Body of pancreas (tissue), 4 donors: Measurements from ENCODE around the gene APOBEC3F. TPM values are rescaled to one million over a fixed set of nuclear protein-coding genes. Genes with fewer than 3 reads are reported as not detected.
"Not testable (repeated sequence)": the region's sequence is repeated elsewhere in the genome, so short reads cannot be mapped to it uniquely, and the experiment has no call there.

Experiments used
- ATAC-seq: fragments of 150-250 bp; one replicate; pipeline ENCODE4 v1.9.1; 2016
- DNase-seq, 4 donors: peaks; one replicate each; pipeline ENCODE4 v3.0.0-alpha.2; 2019
- H3K27ac ChIP-seq, 4 donors: fragments of 200-600 bp; sonication (generic); 1 replicate in 3 of 4; 2 replicates in 1 of 4; pipeline versions ENCODE4 v1.5.1 to v1.6.1; 2016 to 2019; ENCODE audit warnings: mild to moderate bottlenecking in 1 of 4, mixed read lengths in 1 of 4, moderate library complexity in 1 of 4
- H3K27me3 ChIP-seq, 2 donors: fragments of 200-600 bp; sonication (generic); one replicate each; pipeline ENCODE4 v1.6.0; 2016; ENCODE audit warnings: mild to moderate bottlenecking in 1 of 2
- H3K36me3 ChIP-seq, 2 donors: fragments of 200-600 bp; sonication (generic); replicated peaks in 1 of 2; 2 replicates each; pipeline ENCODE4 v1.5.1; 2016; ENCODE audit warnings: low read depth in 2 of 2; ENCODE audit not compliant: insufficient read depth in 1 of 2
- H3K4me1 ChIP-seq: fragments of 200-600 bp; sonication (generic); one replicate; pipeline ENCODE4 v1.6.0; 2016
- H3K4me3 ChIP-seq, 2 donors: fragments of 200-600 bp; sonication (generic); 1 replicate in 1 of 2; 2 replicates in 1 of 2; pipeline ENCODE4 v1.5.1; 2016 to 2019
- H3K9me3 ChIP-seq, 3 donors: fragments of 200-600 bp; sonication (generic); 1 replicate in 2 of 3; 2 replicates in 1 of 3; pipeline ENCODE4 v1.5.1; 2016
- CTCF ChIP-seq, 7 experiments: fragments of 450-650 bp in 4 of 7; fragments of 200-600 bp in 3 of 7; sonication (generic) in 3 of 7; IDR thresholded peaks; one replicate each; pipeline ENCODE4 v1.5.1; 2016 to 2019; ENCODE audit warnings: antibody characterized with exemption in 7 of 7
- POLR2A ChIP-seq, 3 donors: fragments of 450-650 bp; IDR thresholded peaks; one replicate each; pipeline ENCODE4 v1.6.1; 2016; ENCODE audit warnings: antibody characterized with exemption in 3 of 3, mild to moderate bottlenecking in 2 of 3
- WGBS, 2 donors: methylation state at CpG; one replicate each; pipeline ENCODE4 v1.1.5; 2017; 5-methylcytosine and 5-hydroxymethylcytosine counted together
- intact Hi-C: fragments of 100-400 bp; cut with DNase I; formaldehyde crosslinking; loops from one replicate; pipeline ENCODE4 v1.15.1; 2023
- total RNA-seq, 2 donors: library from RNA; depleted of rRNA; stranded (reverse); fragments of >200 nt; gene quantifications; one replicate each; pipeline ENCODE4 v1.1.0, GENCODE V29; 2016

The APOBEC3F gene
- total RNA-seq, 2 donors from 2014 or later, result 0.52 to 0.99 TPM

- 80 to 88% methylated on average over 7 of the region's 7 CpGs for WGBS, 2 donors
- no peaks in the 10 kb centered on the region for H3K4me1 ChIP-seq
- no peak overlapping the region for H3K27ac ChIP-seq
- intact Hi-C loops, result no loop called here
- H3K27me3 ChIP-seq, result no peaks in the 10 kb centered on the region
- no peak for DNase-seq
- H3K36me3 ChIP-seq, result no peaks in the 10 kb centered on the region
- TF ChIP-seq POLR2A (IDR thresholded peaks at IDR 0.05) (no peak), CTCF (IDR thresholded peaks at IDR 0.05) (no peak)
- ATAC-seq, result no peak
- no peaks in the 10 kb centered on the region for H3K9me3 ChIP-seq
- no peak overlapping the region for H3K4me3 ChIP-seq
Measured at GRCh38 chr22:39070186-39070585, 29.5 kb downstream of the APOBEC3F start.

GRCh38 chr22:39072581-39072981 lies 31.9 kb downstream of the APOBEC3F start:
- intact Hi-C loops, H3K36me3 ChIP-seq, H3K4me1 ChIP-seq, H3K4me3 ChIP-seq, H3K27me3 ChIP-seq, H3K9me3 ChIP-seq, DNase-seq, H3K27ac ChIP-seq, ATAC-seq: not testable (repeated sequence)
- WGBS, 2 donors, result 63 to 81% methylated on average over 6 to 7 of the region's 7 CpGs

DNA sequence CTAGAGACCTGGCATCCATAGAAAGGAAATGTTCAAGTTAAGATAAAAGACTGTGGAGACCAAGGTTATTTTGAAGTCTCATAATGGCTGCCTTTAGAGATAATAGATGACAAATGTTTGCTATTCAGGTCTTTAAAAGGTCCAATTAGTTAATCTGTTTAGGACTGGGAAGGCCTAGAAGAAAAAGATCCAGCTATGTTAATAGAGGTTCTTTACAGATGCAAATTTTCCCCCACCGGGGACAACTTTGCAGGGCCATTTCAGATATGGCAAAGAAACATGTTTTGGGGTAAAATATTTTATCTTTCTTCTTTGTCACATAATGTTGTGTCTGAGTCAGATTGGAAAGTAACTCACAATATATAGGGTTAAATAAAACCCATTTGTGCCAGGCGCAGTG lies 33.3 kb downstream of the APOBEC3F start:
- no peak for TF ChIP-seq POLR2A (IDR thresholded peaks at IDR 0.05)
- no peak for TF ChIP-seq CTCF (IDR thresholded peaks at IDR 0.05)
- Histone ChIP-seq H3K27me3 (no peaks in the 10 kb centered on the region), H3K4me1 (peaks cover 9% of the 10 kb centered on the region), H3K36me3 (no peaks in the 10 kb centered on the region), H3K9me3 (no peaks in the 10 kb centered on the region), H3K4me3 (no peak overlapping the region), H3K27ac (no peak overlapping the region)
- 46 to 47% methylated on average over 2 of the region's 2 CpGs for WGBS, 2 donors
- DNase-seq (no peak), ATAC-seq (no peak)
- intact Hi-C loops, result no loop called here

- H3K27ac ChIP-seq, ATAC-seq, H3K4me3 ChIP-seq, H3K9me3 ChIP-seq, H3K27me3 ChIP-seq, H3K4me1 ChIP-seq, DNase-seq, intact Hi-C loops, H3K36me3 ChIP-seq: not testable (repeated sequence)
- WGBS, 2 donors, result 38 to 66% methylated on average over 6 to 14 of the region's 24 CpGs
Measured at GRCh38 chr22:39076155-39077025, 35.7 kb downstream of the APOBEC3F start.

GRCh38 chr22:39077026-39077840 lies 36.6 kb downstream of the APOBEC3F start, which contains the start of gene APOBEC3G:
TSS of gene APOBEC3G (plus strand) at chr22:39077275. CDS start at chr22:39077362, 87 bp downstream.
- whole genome bisulfite sequencing, 2 donors, result 36 to 61% methylated on average over 2 to 13 of the region's 17 CpGs
- peak; percentile 83 for ATAC-seq
- H3K36me3 ChIP-seq, intact Hi-C loops, H3K9me3 ChIP-seq, H3K27me3 ChIP-seq, H3K4me1 ChIP-seq, H3K4me3 ChIP-seq: not testable (repeated sequence)
- DNase-seq, result peak in 3 of 4 donors; percentile 34 to 58 (median 38)
- TF ChIP-seq POLR2A (IDR thresholded peaks at IDR 0.05), result peak in 2 of 3 donors; percentile 54 to 65
- H3K27ac ChIP-seq, result peak within 1 kb of the TSS in 3 of 4 donors; percentile 55 to 62 (median 58)

DNA sequence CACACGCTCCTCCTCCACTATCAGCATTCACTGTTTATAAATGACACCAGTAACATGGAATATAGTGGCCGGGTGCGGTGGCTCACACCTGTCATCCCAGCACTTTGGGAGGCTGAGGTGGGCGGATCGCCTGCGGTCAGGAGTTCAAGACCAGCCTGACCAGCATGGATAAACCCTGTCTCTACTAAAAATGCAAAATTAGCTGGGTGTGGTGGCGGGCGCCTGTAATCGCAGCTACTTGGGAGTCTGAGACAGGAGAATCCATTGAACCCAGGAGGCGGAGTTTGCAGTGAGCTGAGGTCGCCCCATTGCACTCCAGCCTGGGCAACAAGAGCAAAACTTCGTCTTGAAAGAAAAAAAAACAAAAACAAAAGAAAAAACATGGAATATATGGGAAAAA lies 37.2 kb downstream of the APOBEC3F start:
- H3K36me3 ChIP-seq, H3K27me3 ChIP-seq, DNase-seq, intact Hi-C loops, H3K4me1 ChIP-seq, H3K4me3 ChIP-seq, H3K9me3 ChIP-seq, H3K27ac ChIP-seq, ATAC-seq: not testable (repeated sequence)
- WGBS, 2 donors, result 88 to 92% methylated on average over 12 of the region's 12 CpGs
